GM10266 (cell line): ENCODE measurements around the gene CHST15.
"Not testable (repeated sequence)": the region's sequence is repeated elsewhere in the genome, so short reads cannot be mapped to it uniquely, and the experiment has no call there.

ENCODE experiments used
- DNase-seq: peaks from one replicate; pipeline ENCODE4 v3.0.0; 2012; ENCODE audit errors: extremely low spot score
- CTCF ChIP-seq: IDR thresholded peaks from 2 replicates; pipeline ENCODE4 v1.5.1; 2012; ENCODE audit warnings: mild to moderate bottlenecking, low read depth; ENCODE audit not compliant: control insufficient read depth, insufficient read depth; ENCODE audit errors: missing control alignments

CHST15 gene

GRCh38 chr10:124105594-124105993, 12.2 kb upstream of the CHST15 start:
- TF ChIP-seq CTCF: no peak
- no peak for DNase-seq

GRCh38 chr10:124105045-124105444, 11.6 kb upstream of the CHST15 start:
- no peak for TF ChIP-seq CTCF
- no peak for DNase-seq

DNA sequence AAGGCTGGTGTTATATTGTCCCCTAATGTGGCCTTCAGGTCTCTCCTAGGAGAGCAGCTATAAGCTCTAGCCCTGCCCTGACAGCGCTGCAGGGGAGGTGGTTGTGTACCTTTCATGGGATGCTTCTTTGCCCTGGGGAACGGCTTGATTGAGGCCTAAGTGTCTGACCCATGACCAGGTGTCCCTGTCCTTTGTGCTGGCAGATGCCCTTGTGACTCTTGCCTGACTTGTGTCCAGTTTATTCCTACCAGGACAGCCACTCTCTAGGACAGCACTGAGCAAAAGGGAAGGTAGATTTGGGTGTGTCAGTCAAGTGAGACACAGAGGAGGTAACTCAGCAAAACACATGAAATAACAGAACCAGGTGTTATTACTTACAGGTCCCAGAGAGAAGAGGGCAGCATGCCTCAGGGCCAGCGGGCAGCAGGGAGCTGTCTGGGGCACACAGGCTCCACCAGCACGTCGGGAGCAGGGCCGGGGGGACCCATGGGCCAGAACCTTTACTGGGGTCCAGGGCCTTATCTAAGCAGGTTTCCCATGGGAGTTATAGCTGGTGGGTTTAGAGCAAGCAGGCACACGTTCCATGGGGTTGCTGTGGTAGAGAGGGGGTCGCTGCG, 10.7 kb upstream of the CHST15 start:
- no peak for DNase-seq
- no peak for TF ChIP-seq CTCF

DNA sequence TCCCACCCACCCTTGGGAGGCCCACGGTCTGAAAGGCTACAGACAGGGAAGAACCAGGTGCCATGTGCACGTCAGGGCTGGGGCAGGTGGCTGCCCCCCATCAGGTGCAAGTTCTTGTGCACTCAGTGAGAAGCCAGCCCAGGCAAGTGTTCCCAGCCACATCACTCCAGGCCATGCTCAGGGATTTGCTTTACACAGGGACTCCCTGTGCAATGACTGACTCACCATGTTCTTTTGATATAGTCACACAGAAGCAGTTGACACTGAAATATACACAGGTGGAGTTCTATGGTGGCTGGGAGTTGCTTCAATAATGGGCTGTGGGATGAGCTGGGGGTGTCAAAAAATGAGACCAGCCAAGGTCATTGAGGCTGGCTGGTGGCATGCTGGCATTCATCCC, 8.0 kb upstream of the CHST15 start:
- no peak for TF ChIP-seq CTCF
- no peak for DNase-seq

- not testable (repeated sequence) for DNase-seq
Observed at GRCh38 chr10:124100651-124101050, 7.3 kb upstream of the CHST15 start.

GRCh38 chr10:124100124-124100523, 6.7 kb upstream of the CHST15 start:
- TF ChIP-seq CTCF: no peak
- no peak for DNase-seq

DNA sequence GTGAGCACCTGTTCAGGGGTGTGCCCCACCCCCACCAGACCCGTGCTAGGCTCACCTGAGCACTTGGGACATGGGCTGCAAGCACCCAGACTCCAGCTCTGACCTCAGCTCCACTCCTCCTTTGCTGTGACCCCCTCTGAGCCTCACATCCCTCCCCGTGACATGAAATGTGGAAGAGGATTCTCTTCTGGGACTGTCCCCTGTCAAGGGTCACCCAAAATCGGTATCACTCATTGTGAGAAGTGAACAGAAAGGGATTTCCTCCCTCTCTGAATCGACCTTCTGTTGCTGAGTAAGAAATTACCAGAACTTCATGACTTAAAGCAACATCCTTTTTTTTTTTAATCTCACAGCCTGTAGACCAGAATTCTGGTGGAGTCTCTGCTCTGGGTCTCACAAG, 6.2 kb upstream of the CHST15 start:
- TF ChIP-seq CTCF: no peak
- no peak for DNase-seq

DNA sequence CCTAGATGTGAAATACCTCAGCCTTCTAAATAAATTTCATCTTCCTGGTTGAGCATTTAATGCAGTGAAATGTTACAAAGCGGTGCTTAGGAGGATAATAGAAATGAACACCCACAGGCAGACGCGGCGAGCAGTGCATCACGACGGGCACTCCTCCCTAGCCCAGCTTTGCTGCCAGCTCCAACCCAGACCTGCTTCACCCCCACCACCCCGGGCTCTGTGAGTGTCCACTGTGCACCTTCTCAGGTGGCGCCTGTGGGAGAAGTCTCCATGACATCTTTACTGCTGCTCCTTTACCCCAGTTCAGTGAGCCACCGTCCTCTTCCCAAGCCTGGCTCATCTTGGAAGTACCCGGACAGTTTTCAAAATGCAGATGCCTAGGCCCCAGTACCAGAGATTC, 5.2 kb upstream of the CHST15 start:
- DNase-seq: no peak
- TF ChIP-seq CTCF: no peak
